Kidney epithelial cell (primary cell): ENCODE measurements around the gene MEGF11. TPM values are rescaled to one million over a fixed set of nuclear protein-coding genes. Genes with fewer than 3 reads are reported as not detected.
"Not testable (repeated sequence)": the region's sequence is repeated elsewhere in the genome, so short reads cannot be mapped to it uniquely, and the experiment has no call there.

Experiments used
- DNase-seq: peaks from one replicate; pipeline ENCODE4 v3.0.0-alpha.2; 2010; ENCODE audit warnings: low read depth
- H3K27me3 ChIP-seq: 2 replicates; pipeline ENCODE4 v1.6.0; 2011; ENCODE audit warnings: low read length; ENCODE audit not compliant: control insufficient read depth, insufficient read depth
- H3K36me3 ChIP-seq: 2 replicates; pipeline ENCODE4 v1.5.1; 2011; ENCODE audit warnings: low read length; ENCODE audit not compliant: control insufficient read depth, insufficient read depth
- H3K4me3 ChIP-seq: 2 replicates; pipeline ENCODE4 v1.5.1; 2011; ENCODE audit warnings: low read depth, mild to moderate bottlenecking, control low read depth, low read length
- CTCF ChIP-seq: IDR thresholded peaks from 2 replicates; pipeline ENCODE4 v1.5.1; 2011; ENCODE audit warnings: mild to moderate bottlenecking, moderate library complexity, low read length, control low read depth, inconsistent platforms; ENCODE audit not compliant: insufficient read depth, poor library complexity, severe bottlenecking
- total RNA-seq: library from RNA; depleted of rRNA; stranded (reverse); fragments of >200 nt; gene quantifications from 2 replicates; pipeline ENCODE4 v1.2.3, GENCODE V29; 2015

Gene MEGF11
- total RNA-seq, 1 donor from 2014 or later, result 0.63 TPM

- TF ChIP-seq CTCF, result no peak
- DNase-seq, result no peak
- H3K27me3 ChIP-seq, result no peaks in the 10 kb centered on the region
- H3K4me3 ChIP-seq, result no peak overlapping the region
- H3K36me3 ChIP-seq, result no peaks in the 10 kb centered on the region
Observed at GRCh38 chr15:66014022-66014421, 239.5 kb downstream of the MEGF11 start.

- H3K4me3 ChIP-seq, result no peak overlapping the region
- peak; percentile 88 for DNase-seq
- no peaks in the 10 kb centered on the region for H3K27me3 ChIP-seq
- H3K36me3 ChIP-seq, result no peaks in the 10 kb centered on the region
- no peak for TF ChIP-seq CTCF
Observed at GRCh38 chr15:66008940-66009562, 244.5 kb downstream of the MEGF11 start.

- Histone ChIP-seq H3K27me3 (no peaks in the 10 kb centered on the region), H3K4me3 (no peak overlapping the region), H3K36me3 (no peaks in the 10 kb centered on the region)
- TF ChIP-seq CTCF, result no peak
- DNase-seq, result no peak
Observed at GRCh38 chr15:66007663-66008262, 245.8 kb downstream of the MEGF11 start.

- TF ChIP-seq CTCF, result no peak
- Histone ChIP-seq H3K36me3 (no peaks in the 10 kb centered on the region), H3K4me3 (no peak overlapping the region), H3K27me3 (no peaks in the 10 kb centered on the region)
- DNase-seq, result peak; percentile 83
Observed at GRCh38 chr15:66006986-66007385, 246.6 kb downstream of the MEGF11 start.

GRCh38 chr15:66004618-66005262, 248.8 kb downstream of the MEGF11 start:
- Histone ChIP-seq H3K27me3 (peaks cover 8% of the 10 kb centered on the region), H3K4me3 (no peak overlapping the region), H3K36me3 (no peaks in the 10 kb centered on the region)
- no peak for TF ChIP-seq CTCF
- no peak for DNase-seq

- H3K36me3 ChIP-seq, H3K27me3 ChIP-seq, H3K4me3 ChIP-seq, DNase-seq: not testable (repeated sequence)
Observed at GRCh38 chr15:66003129-66003528, 250.4 kb downstream of the MEGF11 start.
